Activated B cell treated with CpG ODN at 0.5 μM for 24 hours (primary cell): ENCODE results near the gene APBA2. TPM values are rescaled to one million over a fixed set of nuclear protein-coding genes. Genes with fewer than 3 reads are reported as not detected.

Experiments used
- ATAC-seq: fragments of 200-7000 bp; cut with Tn5 transposase; one replicate; pipeline ENCODE4 v1.10.0; 2021; ENCODE audit warnings: low read depth, mild to moderate bottlenecking, moderate library complexity
- CTCF ChIA-PET: fragments of 350-600 bp; sonication (Branson Sonifier 250); formaldehyde crosslinking; loops from one replicate; lab custom pipeline; 2021; ENCODE audit warnings: antibody characterized with exemption; lab: Charles Lee
- POLR2A ChIA-PET: fragments of 350-600 bp; sonication (Branson Sonifier 250); formaldehyde crosslinking; loops from one replicate; lab custom pipeline; 2021; ENCODE audit warnings: antibody characterized with exemption; lab: Charles Lee
- DNase-seq: peaks from one replicate; pipeline ENCODE4 v3.0.0; 2022
- H3K27ac Mint-ChIP-seq: one replicate; pipeline ENCODE4 v1.8.0; 2020; ENCODE audit warnings: mixed read lengths
- H3K27me3 Mint-ChIP-seq: one replicate; pipeline ENCODE4 v1.8.0; 2021; ENCODE audit warnings: mixed read lengths
- H3K36me3 Mint-ChIP-seq: one replicate; pipeline ENCODE4 v1.8.0; 2021; ENCODE audit warnings: low read depth, mixed read lengths
- H3K4me1 Mint-ChIP-seq: one replicate; pipeline ENCODE4 v1.8.0; 2021; ENCODE audit warnings: mixed read lengths
- H3K4me3 Mint-ChIP-seq: one replicate; pipeline ENCODE4 v1.8.0; 2020; ENCODE audit warnings: mild to moderate bottlenecking, mixed read lengths
- H3K9me3 Mint-ChIP-seq: one replicate; pipeline ENCODE4 v1.8.0; 2020; ENCODE audit warnings: mixed read lengths
- CTCF ChIP-seq: fragments of 200-600 bp; IDR thresholded peaks from one replicate; pipeline ENCODE4 v1.8.0; 2022; ENCODE audit warnings: antibody characterized with exemption, mild to moderate bottlenecking
- intact Hi-C: fragments of 100-400 bp; cut with micrococcal nuclease; formaldehyde crosslinking; loops from one replicate; pipeline ENCODE4 v1.15.1; 2024
- total RNA-seq: library from RNA; stranded (reverse); gene quantifications from 2 replicates; pipeline ENCODE4 v1.2.3, GENCODE V29; 2022

Gene APBA2
- total RNA-seq, 1 donor from 2014 or later, result not detected

- Mint-ChIP-seq H3K36me3 (no peaks in the 10 kb centered on the region), H3K27me3 (no peaks in the 10 kb centered on the region), H3K4me1 (no peaks in the 10 kb centered on the region), H3K27ac (no peak overlapping the region), H3K4me3 (no peak overlapping the region), H3K9me3 (no peaks in the 10 kb centered on the region)
- ATAC-seq, result no peak
- no peak for TF ChIP-seq CTCF
- ChIA-PET POLR2A (no interaction called here), CTCF (no interaction called here)
- no peak for DNase-seq
- intact Hi-C loops, result no loop called here
Observed at GRCh38 chr15:28987337-28987736, 101.6 kb downstream of the APBA2 start.

DNA sequence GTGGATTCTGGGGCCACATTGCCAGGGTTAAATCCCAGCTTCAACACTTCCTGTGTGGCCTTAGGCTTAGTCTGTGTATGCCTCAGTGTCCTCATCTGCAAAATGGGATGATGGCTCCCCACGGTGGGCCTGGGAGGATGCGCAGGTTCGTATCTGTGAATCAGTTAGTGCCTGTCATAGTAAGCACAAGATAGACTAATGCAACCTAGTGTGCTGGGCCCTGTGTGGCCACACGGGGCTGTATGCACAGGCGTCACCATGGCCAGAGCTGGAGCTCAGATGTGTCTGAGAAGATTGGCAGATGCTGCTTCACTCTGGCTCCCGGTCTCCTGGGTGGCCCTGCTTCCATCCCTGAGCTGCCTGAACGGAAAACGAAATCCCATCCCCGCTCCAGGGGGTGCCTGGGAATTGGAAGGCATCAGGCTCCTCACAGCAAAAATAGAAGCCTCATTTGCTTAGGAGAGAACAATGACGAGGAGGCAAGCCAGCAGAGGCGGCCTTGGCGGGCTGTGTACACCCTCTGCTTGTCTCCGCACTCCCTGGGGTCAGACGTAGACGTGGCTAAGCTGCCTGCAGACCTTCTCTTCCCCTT is 103.6 kb downstream of the APBA2 start:
- H3K4me1 Mint-ChIP-seq, result no peaks in the 10 kb centered on the region
- ATAC-seq (no peak), DNase-seq (no peak)
- TF ChIP-seq CTCF, result no peak
- no peak overlapping the region for H3K27ac Mint-ChIP-seq
- ChIA-PET POLR2A (no interaction called here), CTCF (no interaction called here)
- no peaks in the 10 kb centered on the region for H3K9me3 Mint-ChIP-seq
- no peak overlapping the region for H3K4me3 Mint-ChIP-seq
- H3K36me3 Mint-ChIP-seq, result no peaks in the 10 kb centered on the region
- H3K27me3 Mint-ChIP-seq, result no peaks in the 10 kb centered on the region
- intact Hi-C loops, result no loop called here

GRCh38 chr15:28989896-28990295 is 104.1 kb downstream of the APBA2 start:
- H3K36me3 Mint-ChIP-seq, result no peaks in the 10 kb centered on the region
- H3K4me3 Mint-ChIP-seq, result no peak overlapping the region
- DNase-seq (no peak), ATAC-seq (no peak)
- ChIA-PET POLR2A (no interaction called here), CTCF (no interaction called here)
- no peaks in the 10 kb centered on the region for H3K27me3 Mint-ChIP-seq
- no peaks in the 10 kb centered on the region for H3K9me3 Mint-ChIP-seq
- intact Hi-C loops, result no loop called here
- H3K27ac Mint-ChIP-seq, result no peak overlapping the region
- no peaks in the 10 kb centered on the region for H3K4me1 Mint-ChIP-seq
- TF ChIP-seq CTCF, result no peak

- TF ChIP-seq CTCF, result no peak
- ChIA-PET POLR2A (no interaction called here), CTCF (no interaction called here)
- intact Hi-C loops, result no loop called here
- Mint-ChIP-seq H3K36me3 (no peaks in the 10 kb centered on the region), H3K27ac (no peak overlapping the region), H3K4me1 (no peaks in the 10 kb centered on the region), H3K4me3 (no peak overlapping the region), H3K27me3 (no peaks in the 10 kb centered on the region), H3K9me3 (no peaks in the 10 kb centered on the region)
- no peak for ATAC-seq
- no peak for DNase-seq
Observed at GRCh38 chr15:28990390-28990789, 104.6 kb downstream of the APBA2 start.

- no peaks in the 10 kb centered on the region for H3K9me3 Mint-ChIP-seq
- H3K36me3 Mint-ChIP-seq, result no peaks in the 10 kb centered on the region
- TF ChIP-seq CTCF, result no peak
- ATAC-seq, result no peak
- no peak for DNase-seq
- no peaks in the 10 kb centered on the region for H3K27me3 Mint-ChIP-seq
- no peak overlapping the region for H3K27ac Mint-ChIP-seq
- CTCF ChIA-PET, result no interaction called here
- no peak overlapping the region for H3K4me3 Mint-ChIP-seq
- no peaks in the 10 kb centered on the region for H3K4me1 Mint-ChIP-seq
- POLR2A ChIA-PET, result no interaction called here
- intact Hi-C loops, result no loop called here
Observed at GRCh38 chr15:28991236-28992171, 105.7 kb downstream of the APBA2 start.
